Measurements from ENCODE around the gene C22orf23. TPM values are rescaled to one million over a fixed set of nuclear protein-coding genes. Genes with fewer than 3 reads are reported as not detected.

The C22orf23 gene
- total and polyA plus RNA-seq, 9 of the 15 experiments (the other 6 are each of a cell fraction or from before 2014, with no cell fraction given) = 0.25 to 1.0 (median 0.53) TPM

GRCh38 chr22:37995460-37995859 is 42.1 kb upstream of the C22orf23 start (continued):
- no peak for TF ChIP-seq CREB1 (IDR thresholded peaks at IDR 0.05)
- TF ChIP-seq CREB1 (CRISPR knock-in tag; IDR thresholded peaks at IDR 0.05) = no peak
- no peak for TF ChIP-seq CEBPG (CRISPR knock-in tag; IDR thresholded peaks at IDR 0.05)
- TF ChIP-seq CEBPG (tag; conservative IDR thresholded peaks at IDR 0.05 in 1 of 2, IDR thresholded peaks at IDR 0.05 in 1 of 2) = no peak
- TF ChIP-seq POLR2B (IDR thresholded peaks at IDR 0.05; ENCODE audit: low read depth, partially characterized antibody) = no peak
- TF ChIP-seq, protein P1, sequence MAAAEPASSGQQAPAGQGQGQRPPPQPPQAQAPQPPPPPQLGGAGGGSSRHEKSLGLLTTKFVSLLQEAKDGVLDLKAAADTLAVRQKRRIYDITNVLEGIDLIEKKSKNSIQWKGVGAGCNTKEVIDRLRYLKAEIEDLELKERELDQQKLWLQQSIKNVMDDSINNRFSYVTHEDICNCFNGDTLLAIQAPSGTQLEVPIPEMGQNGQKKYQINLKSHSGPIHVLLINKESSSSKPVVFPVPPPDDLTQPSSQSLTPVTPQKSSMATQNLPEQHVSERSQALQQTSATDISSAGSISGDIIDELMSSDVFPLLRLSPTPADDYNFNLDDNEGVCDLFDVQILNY (CRISPR knock-in tag; IDR thresholded peaks at IDR 0.05) = no peak
- TF ChIP-seq, protein P2, sequence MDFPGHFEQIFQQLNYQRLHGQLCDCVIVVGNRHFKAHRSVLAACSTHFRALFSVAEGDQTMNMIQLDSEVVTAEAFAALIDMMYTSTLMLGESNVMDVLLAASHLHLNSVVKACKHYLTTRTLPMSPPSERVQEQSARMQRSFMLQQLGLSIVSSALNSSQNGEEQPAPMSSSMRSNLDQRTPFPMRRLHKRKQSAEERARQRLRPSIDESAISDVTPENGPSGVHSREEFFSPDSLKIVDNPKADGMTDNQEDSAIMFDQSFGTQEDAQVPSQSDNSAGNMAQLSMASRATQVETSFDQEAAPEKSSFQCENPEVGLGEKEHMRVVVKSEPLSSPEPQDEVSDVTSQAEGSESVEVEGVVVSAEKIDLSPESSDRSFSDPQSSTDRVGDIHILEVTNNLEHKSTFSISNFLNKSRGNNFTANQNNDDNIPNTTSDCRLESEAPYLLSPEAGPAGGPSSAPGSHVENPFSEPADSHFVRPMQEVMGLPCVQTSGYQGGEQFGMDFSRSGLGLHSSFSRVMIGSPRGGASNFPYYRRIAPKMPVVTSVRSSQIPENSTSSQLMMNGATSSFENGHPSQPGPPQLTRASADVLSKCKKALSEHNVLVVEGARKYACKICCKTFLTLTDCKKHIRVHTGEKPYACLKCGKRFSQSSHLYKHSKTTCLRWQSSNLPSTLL (IDR thresholded peaks at IDR 0.05) = no peak
- TF ChIP-seq, protein P3, sequence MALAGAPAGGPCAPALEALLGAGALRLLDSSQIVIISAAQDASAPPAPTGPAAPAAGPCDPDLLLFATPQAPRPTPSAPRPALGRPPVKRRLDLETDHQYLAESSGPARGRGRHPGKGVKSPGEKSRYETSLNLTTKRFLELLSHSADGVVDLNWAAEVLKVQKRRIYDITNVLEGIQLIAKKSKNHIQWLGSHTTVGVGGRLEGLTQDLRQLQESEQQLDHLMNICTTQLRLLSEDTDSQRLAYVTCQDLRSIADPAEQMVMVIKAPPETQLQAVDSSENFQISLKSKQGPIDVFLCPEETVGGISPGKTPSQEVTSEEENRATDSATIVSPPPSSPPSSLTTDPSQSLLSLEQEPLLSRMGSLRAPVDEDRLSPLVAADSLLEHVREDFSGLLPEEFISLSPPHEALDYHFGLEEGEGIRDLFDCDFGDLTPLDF (CRISPR knock-in tag; IDR thresholded peaks at IDR 0.05) = no peak
- TF ChIP-seq, protein P4, sequence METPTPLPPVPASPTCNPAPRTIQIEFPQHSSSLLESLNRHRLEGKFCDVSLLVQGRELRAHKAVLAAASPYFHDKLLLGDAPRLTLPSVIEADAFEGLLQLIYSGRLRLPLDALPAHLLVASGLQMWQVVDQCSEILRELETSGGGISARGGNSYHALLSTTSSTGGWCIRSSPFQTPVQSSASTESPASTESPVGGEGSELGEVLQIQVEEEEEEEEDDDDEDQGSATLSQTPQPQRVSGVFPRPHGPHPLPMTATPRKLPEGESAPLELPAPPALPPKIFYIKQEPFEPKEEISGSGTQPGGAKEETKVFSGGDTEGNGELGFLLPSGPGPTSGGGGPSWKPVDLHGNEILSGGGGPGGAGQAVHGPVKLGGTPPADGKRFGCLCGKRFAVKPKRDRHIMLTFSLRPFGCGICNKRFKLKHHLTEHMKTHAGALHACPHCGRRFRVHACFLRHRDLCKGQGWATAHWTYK (CRISPR knock-in tag; IDR thresholded peaks at IDR 0.05) = no peak
- no peak for TF ChIP-seq GABPB2 (CRISPR knock-in tag; conservative IDR thresholded peaks at IDR 0.05)
- no peak for TF ChIP-seq SMARCE1 (IDR thresholded peaks at IDR 0.05)

Data from K562 (cell line).